Nephron (organoid): Measurements from ENCODE around the gene APOA4.

Source experiments
- H3K27ac Mint-ChIP-seq, 3 experiments: 2 replicates each; pipeline ENCODE4 v1.8.0; 2020; ENCODE audit warnings: mixed read lengths in 3 of 3, mild to moderate bottlenecking in 2 of 3, moderate library complexity in 1 of 3
- H3K27me3 Mint-ChIP-seq: 2 replicates; pipeline ENCODE4 v1.8.0; 2021; ENCODE audit warnings: low read depth, mild to moderate bottlenecking, moderate library complexity, mixed read lengths
- H3K36me3 Mint-ChIP-seq: 2 replicates; pipeline ENCODE4 v1.8.0; 2020; ENCODE audit warnings: low read depth, mixed read lengths
- H3K4me1 Mint-ChIP-seq: 2 replicates; pipeline ENCODE4 v1.8.0; 2020; ENCODE audit warnings: mixed read lengths
- H3K4me3 Mint-ChIP-seq, 3 experiments: 2 replicates each; pipeline ENCODE4 v1.8.0; 2020; ENCODE audit warnings: mild to moderate bottlenecking in 3 of 3, mixed read lengths in 3 of 3, moderate library complexity in 2 of 3
- H3K9me3 Mint-ChIP-seq: 2 replicates; pipeline ENCODE4 v1.8.0; 2020; ENCODE audit warnings: mixed read lengths
- TF ChIP-seq, protein P1 (sequence below), 3 experiments: fragments of 200-600 bp; sonication (generic); IDR thresholded peaks; one replicate each; pipeline ENCODE4 v1.5.0; 2021; ENCODE audit warnings: antibody characterized with exemption in 3 of 3; ENCODE audit not compliant: unreplicated experiment in 3 of 3

APOA4 gene

GRCh38 chr11:116866804-116867455 is 43.8 kb upstream of the APOA4 start:
- Mint-ChIP-seq H3K27me3 (no peaks in the 10 kb centered on the region), H3K9me3 (no peaks in the 10 kb centered on the region), H3K36me3 (peaks cover 66% of the 10 kb centered on the region), H3K4me1 (no peaks in the 10 kb centered on the region), H3K27ac (no peak overlapping the region), H3K4me3 (no peak overlapping the region)
- TF ChIP-seq, protein P1, sequence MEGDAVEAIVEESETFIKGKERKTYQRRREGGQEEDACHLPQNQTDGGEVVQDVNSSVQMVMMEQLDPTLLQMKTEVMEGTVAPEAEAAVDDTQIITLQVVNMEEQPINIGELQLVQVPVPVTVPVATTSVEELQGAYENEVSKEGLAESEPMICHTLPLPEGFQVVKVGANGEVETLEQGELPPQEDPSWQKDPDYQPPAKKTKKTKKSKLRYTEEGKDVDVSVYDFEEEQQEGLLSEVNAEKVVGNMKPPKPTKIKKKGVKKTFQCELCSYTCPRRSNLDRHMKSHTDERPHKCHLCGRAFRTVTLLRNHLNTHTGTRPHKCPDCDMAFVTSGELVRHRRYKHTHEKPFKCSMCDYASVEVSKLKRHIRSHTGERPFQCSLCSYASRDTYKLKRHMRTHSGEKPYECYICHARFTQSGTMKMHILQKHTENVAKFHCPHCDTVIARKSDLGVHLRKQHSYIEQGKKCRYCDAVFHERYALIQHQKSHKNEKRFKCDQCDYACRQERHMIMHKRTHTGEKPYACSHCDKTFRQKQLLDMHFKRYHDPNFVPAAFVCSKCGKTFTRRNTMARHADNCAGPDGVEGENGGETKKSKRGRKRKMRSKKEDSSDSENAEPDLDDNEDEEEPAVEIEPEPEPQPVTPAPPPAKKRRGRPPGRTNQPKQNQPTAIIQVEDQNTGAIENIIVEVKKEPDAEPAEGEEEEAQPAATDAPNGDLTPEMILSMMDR (IDR thresholded peaks at IDR 0.05; ENCODE audit: unreplicated experiment in 3 of 3): no peak

DNA sequence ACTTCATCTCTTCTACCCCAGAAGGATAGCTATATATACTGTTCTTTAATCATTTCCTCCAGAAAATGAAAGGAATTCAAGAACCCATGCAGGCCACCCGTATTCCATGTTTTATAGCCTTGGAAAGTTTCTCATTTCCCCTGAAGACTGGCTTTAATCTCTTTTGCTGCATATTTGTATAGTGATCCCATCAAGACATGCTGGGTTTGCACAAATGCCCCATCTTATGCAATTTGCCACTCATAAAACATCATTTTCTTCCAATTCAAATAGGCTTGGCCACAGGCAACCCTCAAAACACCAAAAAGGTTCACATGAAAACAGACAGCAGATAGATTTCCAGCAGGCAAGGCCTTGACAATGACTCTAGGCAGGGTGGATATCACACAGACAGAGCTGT is 42.6 kb upstream of the APOA4 start:
- TF ChIP-seq, protein P1 (IDR thresholded peaks at IDR 0.05; ENCODE audit: unreplicated experiment in 3 of 3): no peak
- Mint-ChIP-seq H3K27me3 (no peaks in the 10 kb centered on the region), H3K4me3 (no peak overlapping the region), H3K27ac (no peak overlapping the region), H3K9me3 (no peaks in the 10 kb centered on the region), H3K4me1 (no peaks in the 10 kb centered on the region), H3K36me3 (peaks cover 69% of the 10 kb centered on the region)

DNA sequence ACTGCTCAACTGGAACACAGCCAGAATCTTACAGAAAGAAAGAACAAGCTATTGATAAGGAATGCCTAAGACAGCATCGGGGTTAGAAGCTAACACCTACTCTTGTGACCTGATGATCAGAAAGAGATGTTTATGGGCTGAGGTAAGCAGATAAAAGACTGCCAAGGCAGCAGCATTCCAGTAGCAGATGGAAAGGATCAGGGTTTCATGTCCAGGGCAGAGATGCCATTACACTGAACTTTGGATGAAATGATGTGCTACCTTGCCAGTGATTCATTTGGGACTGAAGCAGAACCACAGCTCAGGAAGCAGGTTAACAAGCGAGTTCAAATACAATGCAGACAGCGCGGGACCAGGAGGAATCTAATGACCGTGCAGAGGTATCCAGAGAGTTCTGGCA is 41.4 kb upstream of the APOA4 start:
- H3K36me3 Mint-ChIP-seq: peaks cover 70% of the 10 kb centered on the region
- no peaks in the 10 kb centered on the region for H3K9me3 Mint-ChIP-seq
- H3K27ac Mint-ChIP-seq: no peak overlapping the region
- H3K4me3 Mint-ChIP-seq: no peak overlapping the region
- no peaks in the 10 kb centered on the region for H3K27me3 Mint-ChIP-seq
- TF ChIP-seq, protein P1 (IDR thresholded peaks at IDR 0.05; ENCODE audit: unreplicated experiment in 3 of 3): no peak
- no peaks in the 10 kb centered on the region for H3K4me1 Mint-ChIP-seq

- TF ChIP-seq, protein P1 (IDR thresholded peaks at IDR 0.05; ENCODE audit: unreplicated experiment in 3 of 3): no peak
- Mint-ChIP-seq H3K27me3 (no peaks in the 10 kb centered on the region), H3K27ac (no peak overlapping the region), H3K4me3 (no peak overlapping the region), H3K36me3 (peaks cover 76% of the 10 kb centered on the region), H3K4me1 (no peaks in the 10 kb centered on the region), H3K9me3 (no peaks in the 10 kb centered on the region)
Measured at GRCh38 chr11:116862951-116863350, 39.8 kb upstream of the APOA4 start.

DNA sequence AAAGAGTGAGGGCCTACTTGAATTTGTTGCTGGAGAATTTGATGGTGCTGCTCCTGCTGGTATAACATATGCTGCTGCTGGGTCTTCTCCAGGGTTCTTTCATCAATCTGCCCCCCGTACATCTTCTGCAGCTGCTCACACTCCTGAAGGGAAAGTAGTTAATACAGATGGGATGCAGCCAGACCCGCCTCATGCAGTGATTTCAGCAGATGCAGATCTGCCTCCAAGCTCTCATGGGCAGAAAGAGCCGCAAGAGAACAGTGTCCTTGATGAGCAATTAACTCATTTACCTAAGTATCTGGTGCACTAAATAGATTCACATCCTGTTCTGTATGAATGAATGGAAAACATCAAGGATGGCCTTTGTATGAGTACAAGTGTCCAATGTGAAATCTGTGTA is 39.1 kb upstream of the APOA4 start:
- Mint-ChIP-seq H3K27me3 (no peaks in the 10 kb centered on the region), H3K4me3 (no peak overlapping the region), H3K27ac (no peak overlapping the region), H3K36me3 (peaks cover 75% of the 10 kb centered on the region), H3K9me3 (no peaks in the 10 kb centered on the region), H3K4me1 (no peaks in the 10 kb centered on the region)
- TF ChIP-seq, protein P1 (IDR thresholded peaks at IDR 0.05; ENCODE audit: unreplicated experiment in 3 of 3): no peak

DNA sequence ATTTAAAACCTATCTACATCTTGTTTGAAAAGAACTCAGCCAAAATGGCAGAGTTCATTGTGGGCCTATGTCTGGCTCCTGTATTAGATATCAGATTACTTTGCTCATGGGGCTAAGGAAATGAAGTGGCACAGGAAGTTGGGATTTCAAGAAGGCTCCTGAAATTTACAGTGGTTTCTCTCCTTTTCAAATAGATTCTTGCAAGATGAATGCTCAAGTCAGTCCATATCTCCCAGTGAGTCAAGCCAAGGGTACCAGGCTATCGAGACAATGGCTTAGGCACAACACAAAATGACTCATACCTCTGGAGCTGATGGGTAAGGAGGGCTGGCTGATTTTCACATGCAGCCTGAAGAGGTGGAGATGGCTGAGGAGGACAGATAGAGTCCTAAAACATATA is 38.4 kb upstream of the APOA4 start:
- Mint-ChIP-seq H3K4me3 (no peak overlapping the region), H3K36me3 (peaks cover 75% of the 10 kb centered on the region), H3K4me1 (no peaks in the 10 kb centered on the region), H3K9me3 (no peaks in the 10 kb centered on the region), H3K27ac (no peak overlapping the region), H3K27me3 (no peaks in the 10 kb centered on the region)
- TF ChIP-seq, protein P1 (IDR thresholded peaks at IDR 0.05; ENCODE audit: unreplicated experiment in 3 of 3): no peak
